Osteocyte (in vitro differentiated cells): ENCODE results near the gene SDK2. TPM values are rescaled to one million over a fixed set of nuclear protein-coding genes. Genes with fewer than 3 reads are reported as not detected.

Source experiments
- DNase-seq: peaks from one replicate; pipeline ENCODE4 v3.0.0; 2021; ENCODE audit warnings: mixed read lengths; ENCODE audit not compliant: unreplicated experiment; ENCODE audit errors: extremely low spot score
- H3K27ac Mint-ChIP-seq: one replicate; pipeline ENCODE4 v1.8.0; 2021; ENCODE audit warnings: mild to moderate bottlenecking, mixed read lengths; ENCODE audit not compliant: unreplicated experiment
- H3K27me3 Mint-ChIP-seq: one replicate; pipeline ENCODE4 v1.8.0; 2021; ENCODE audit warnings: mixed read lengths; ENCODE audit not compliant: unreplicated experiment
- H3K36me3 Mint-ChIP-seq: one replicate; pipeline ENCODE4 v1.8.0; 2021; ENCODE audit warnings: mixed read lengths; ENCODE audit not compliant: unreplicated experiment
- H3K4me1 Mint-ChIP-seq: one replicate; pipeline ENCODE4 v1.8.0; 2021; ENCODE audit warnings: mixed read lengths; ENCODE audit not compliant: unreplicated experiment
- H3K4me3 Mint-ChIP-seq: one replicate; pipeline ENCODE4 v1.8.0; 2021; ENCODE audit warnings: mild to moderate bottlenecking, moderate library complexity, mixed read lengths; ENCODE audit not compliant: unreplicated experiment
- H3K9me3 Mint-ChIP-seq: one replicate; pipeline ENCODE4 v1.8.0; 2021; ENCODE audit warnings: mixed read lengths; ENCODE audit not compliant: unreplicated experiment
- total RNA-seq: library from RNA; stranded (reverse); gene quantifications from 2 replicates; pipeline ENCODE4 v1.2.1, GENCODE V29; 2021
- TF ChIP-seq, protein P1 (sequence below): fragments of 200-600 bp; sonication (generic); IDR thresholded peaks from 2 replicates; pipeline ENCODE4 v1.5.0; 2021; ENCODE audit warnings: antibody characterized with exemption, mild to moderate bottlenecking, moderate library complexity

The SDK2 gene
- total RNA-seq, 1 donor from 2014 or later: 16.5 TPM

DNA sequence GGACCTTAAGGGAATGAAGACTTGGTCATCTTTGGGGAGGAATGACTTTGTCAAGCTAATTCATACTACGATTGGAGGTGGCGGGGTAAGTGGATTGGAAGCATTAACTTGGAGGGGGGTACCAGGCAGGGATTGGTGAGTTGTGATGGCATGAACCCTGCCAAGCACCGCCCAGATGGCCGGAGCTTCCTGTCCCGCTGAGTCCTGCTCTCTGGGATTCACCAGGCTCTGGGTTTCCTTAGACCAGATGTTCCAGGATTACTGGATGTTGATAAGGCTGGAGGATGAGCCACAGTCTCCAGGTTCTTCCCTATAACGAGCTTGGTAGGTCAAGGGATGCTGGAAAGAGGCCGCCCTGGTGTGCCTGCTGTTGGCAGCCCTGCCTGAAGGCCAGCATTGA, 154.9 kb downstream of the SDK2 start:
- H3K36me3 Mint-ChIP-seq: peaks cover 6% of the 10 kb centered on the region
- peaks cover 15% of the 10 kb centered on the region for H3K9me3 Mint-ChIP-seq
- no peak overlapping the region for H3K27ac Mint-ChIP-seq
- DNase-seq: no peak
- H3K4me3 Mint-ChIP-seq: no peak overlapping the region
- H3K4me1 Mint-ChIP-seq: peaks cover 11% of the 10 kb centered on the region
- TF ChIP-seq, protein P1, sequence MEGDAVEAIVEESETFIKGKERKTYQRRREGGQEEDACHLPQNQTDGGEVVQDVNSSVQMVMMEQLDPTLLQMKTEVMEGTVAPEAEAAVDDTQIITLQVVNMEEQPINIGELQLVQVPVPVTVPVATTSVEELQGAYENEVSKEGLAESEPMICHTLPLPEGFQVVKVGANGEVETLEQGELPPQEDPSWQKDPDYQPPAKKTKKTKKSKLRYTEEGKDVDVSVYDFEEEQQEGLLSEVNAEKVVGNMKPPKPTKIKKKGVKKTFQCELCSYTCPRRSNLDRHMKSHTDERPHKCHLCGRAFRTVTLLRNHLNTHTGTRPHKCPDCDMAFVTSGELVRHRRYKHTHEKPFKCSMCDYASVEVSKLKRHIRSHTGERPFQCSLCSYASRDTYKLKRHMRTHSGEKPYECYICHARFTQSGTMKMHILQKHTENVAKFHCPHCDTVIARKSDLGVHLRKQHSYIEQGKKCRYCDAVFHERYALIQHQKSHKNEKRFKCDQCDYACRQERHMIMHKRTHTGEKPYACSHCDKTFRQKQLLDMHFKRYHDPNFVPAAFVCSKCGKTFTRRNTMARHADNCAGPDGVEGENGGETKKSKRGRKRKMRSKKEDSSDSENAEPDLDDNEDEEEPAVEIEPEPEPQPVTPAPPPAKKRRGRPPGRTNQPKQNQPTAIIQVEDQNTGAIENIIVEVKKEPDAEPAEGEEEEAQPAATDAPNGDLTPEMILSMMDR: no peak
- peaks cover 2% of the 10 kb centered on the region for H3K27me3 Mint-ChIP-seq

DNA sequence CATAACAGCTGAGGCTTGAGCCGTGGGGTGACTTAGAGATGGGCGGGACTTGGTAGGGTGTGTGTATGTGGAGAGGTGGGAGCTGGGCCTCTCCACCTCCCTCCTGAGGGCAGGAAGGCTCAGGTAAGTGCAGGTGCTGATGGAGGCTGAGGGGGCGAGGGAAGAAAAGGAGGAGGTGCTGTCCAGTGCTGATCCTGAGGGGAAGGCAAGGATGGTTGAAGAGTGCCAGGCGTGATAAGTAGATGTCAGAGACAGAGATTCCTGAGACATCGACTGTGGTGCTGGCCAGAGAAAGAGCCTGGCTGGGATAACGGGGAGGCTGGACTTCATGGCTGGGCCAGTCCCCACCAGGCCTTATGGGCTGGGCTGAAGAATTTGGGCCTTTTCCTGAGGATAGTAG, 159.1 kb downstream of the SDK2 start:
- peaks cover 15% of the 10 kb centered on the region for H3K9me3 Mint-ChIP-seq
- TF ChIP-seq, protein P1: no peak
- no peak overlapping the region for H3K4me3 Mint-ChIP-seq
- no peak for DNase-seq
- H3K27ac Mint-ChIP-seq: no peak overlapping the region
- H3K27me3 Mint-ChIP-seq: no peaks in the 10 kb centered on the region
- H3K36me3 Mint-ChIP-seq: peaks cover 6% of the 10 kb centered on the region
- H3K4me1 Mint-ChIP-seq: peaks cover 12% of the 10 kb centered on the region

DNA sequence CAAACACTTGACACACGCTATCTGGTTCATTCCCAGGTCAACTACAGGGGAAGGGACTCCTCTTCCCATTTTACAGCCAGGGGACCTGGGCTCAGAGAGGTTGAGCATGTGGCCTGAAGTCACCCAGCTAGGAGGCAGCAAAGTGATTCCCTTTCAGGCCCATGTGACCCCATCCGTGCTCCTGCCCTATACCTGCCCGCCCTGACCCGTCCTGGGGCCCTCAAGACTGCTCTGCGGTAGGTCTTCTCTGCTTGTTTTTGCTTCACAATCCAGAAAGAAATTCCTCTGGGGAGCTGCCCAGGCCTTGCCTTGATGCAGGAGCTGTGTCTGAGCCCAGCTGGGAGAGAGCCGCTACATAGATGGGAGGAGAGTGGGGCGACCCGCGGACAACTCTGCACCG, 161.4 kb downstream of the SDK2 start:
- no peak overlapping the region for H3K27ac Mint-ChIP-seq
- H3K4me1 Mint-ChIP-seq: peaks cover 12% of the 10 kb centered on the region
- TF ChIP-seq, protein P1: no peak
- no peak overlapping the region for H3K4me3 Mint-ChIP-seq
- peaks cover 6% of the 10 kb centered on the region for H3K36me3 Mint-ChIP-seq
- no peaks in the 10 kb centered on the region for H3K27me3 Mint-ChIP-seq
- DNase-seq: no peak
- H3K9me3 Mint-ChIP-seq: peaks cover 15% of the 10 kb centered on the region

DNA sequence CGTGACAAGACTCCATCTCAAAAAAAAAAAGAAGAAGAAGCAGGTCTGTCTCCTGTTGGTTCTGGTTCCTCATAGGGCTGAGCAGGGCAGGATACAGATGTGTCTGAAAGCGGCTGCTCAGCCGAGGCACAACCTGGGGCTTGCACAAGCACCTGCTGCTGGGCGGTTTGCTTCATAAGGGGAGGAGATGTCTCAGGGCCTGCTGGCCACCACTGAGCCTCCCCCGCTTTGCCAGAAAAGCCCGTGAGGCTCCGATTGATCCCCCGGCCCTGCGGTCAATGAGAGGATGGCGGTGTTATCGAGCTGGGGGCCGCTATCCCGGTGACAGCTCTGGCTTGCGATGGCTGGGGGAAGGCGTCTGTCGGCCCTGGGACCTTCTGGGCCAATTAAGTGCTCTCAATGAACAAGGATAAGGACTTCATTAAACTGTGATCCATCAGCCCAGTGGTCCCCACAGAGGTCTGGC, 162.0 kb downstream of the SDK2 start:
- Mint-ChIP-seq H3K4me1 (peaks cover 12% of the 10 kb centered on the region), H3K27me3 (no peaks in the 10 kb centered on the region), H3K36me3 (peaks cover 6% of the 10 kb centered on the region), H3K4me3 (no peak overlapping the region), H3K9me3 (peaks cover 15% of the 10 kb centered on the region), H3K27ac (no peak overlapping the region)
- TF ChIP-seq, protein P1: no peak
- DNase-seq: no peak

DNA sequence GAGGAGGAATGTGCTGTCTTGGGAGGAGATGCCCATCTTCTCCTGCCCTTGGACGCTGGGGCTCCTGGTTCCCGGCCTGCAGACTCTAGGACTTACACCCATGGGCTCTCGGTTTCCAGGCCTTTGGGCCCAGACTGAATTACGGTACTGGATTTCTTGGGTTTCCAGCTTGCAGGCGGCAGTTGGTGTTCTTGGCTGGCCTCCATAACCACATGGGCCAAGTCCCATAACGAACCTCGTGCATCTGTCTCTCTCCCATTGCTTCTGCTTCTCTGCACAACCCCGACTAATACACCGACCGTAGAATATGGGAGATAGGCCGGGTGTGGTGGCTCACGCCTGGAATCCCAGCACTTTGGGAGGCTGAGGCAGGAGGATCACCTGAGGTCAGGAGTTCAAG, 162.6 kb downstream of the SDK2 start:
- H3K36me3 Mint-ChIP-seq: peaks cover 6% of the 10 kb centered on the region
- TF ChIP-seq, protein P1: no peak
- no peaks in the 10 kb centered on the region for H3K27me3 Mint-ChIP-seq
- H3K4me3 Mint-ChIP-seq: no peak overlapping the region
- peaks cover 15% of the 10 kb centered on the region for H3K9me3 Mint-ChIP-seq
- H3K27ac Mint-ChIP-seq: no peak overlapping the region
- no peak for DNase-seq
- peaks cover 12% of the 10 kb centered on the region for H3K4me1 Mint-ChIP-seq
